H1 (cell line): Measurements from ENCODE around the gene CYP46A1. TPM values are rescaled to one million over a fixed set of nuclear protein-coding genes. Genes with fewer than 3 reads are reported as not detected.

Experiments
- CTCF ChIA-PET: fragments of 300-600 bp; sonication (Branson Sonifier 250); formaldehyde crosslinking; loops from one replicate; lab custom pipeline; 2021; ENCODE audit not compliant: partially characterized antibody; lab: Charles Lee
- POLR2A ChIA-PET: fragments of 300-600 bp; sonication (Branson Sonifier 250); formaldehyde crosslinking; loops from one replicate; lab custom pipeline; 2021; ENCODE audit warnings: inconsistent platforms; ENCODE audit not compliant: partially characterized antibody; lab: Charles Lee
- DNase-seq, 2 experiments: peaks; one replicate each; pipeline versions ENCODE4 v3.0.0 to v3.0.0-alpha.2; 2010 to 2022; ENCODE audit warnings: low spot score in 2 of 2, low read depth in 1 of 2, mixed read lengths in 1 of 2
- FAIRE-seq: peaks from 2 replicates; lab custom pipeline; 2011; peaks lifted over from hg19 to GRCh38; lab: Jason Lieb, UNC
- H2AFZ ChIP-seq: 2 replicates; pipeline ENCODE4 v1.8.1; 2012; ENCODE audit warnings: low read length, inconsistent platforms
- H2AK5ac ChIP-seq: 2 replicates; pipeline ENCODE4 v1.6.1; 2013; ENCODE audit warnings: low read depth, low read length
- H2BK120ac ChIP-seq: replicated peaks from 2 replicates; pipeline ENCODE3; 2013; ENCODE audit warnings: low read depth, low read length, inconsistent platforms
- H2BK12ac ChIP-seq: 2 replicates; pipeline ENCODE4 v1.6.1; 2013; ENCODE audit warnings: low read depth, low read length
- H2BK15ac ChIP-seq: 2 replicates; pipeline ENCODE4 v1.6.1; 2013; ENCODE audit warnings: low read length
- H2BK20ac ChIP-seq: 2 replicates; pipeline ENCODE4 v1.6.1; 2013; ENCODE audit warnings: low read length
- H2BK5ac ChIP-seq: 2 replicates; pipeline ENCODE4 v1.6.1; 2013; ENCODE audit warnings: low read depth, low read length
- H3K14ac ChIP-seq: 2 replicates; pipeline ENCODE4 v1.6.1; 2013; ENCODE audit warnings: inconsistent platforms; ENCODE audit not compliant: insufficient read length
- H3K18ac ChIP-seq: 2 replicates; pipeline ENCODE4 v1.6.1; 2013; ENCODE audit warnings: low read length; ENCODE audit errors: extremely low read depth
- H3K23ac ChIP-seq: 2 replicates; pipeline ENCODE4 v1.6.1; 2013; ENCODE audit warnings: inconsistent platforms; ENCODE audit not compliant: insufficient read length
- H3K23me2 ChIP-seq: 2 replicates; pipeline ENCODE4 v1.6.1; 2013; ENCODE audit warnings: low read depth, low read length
- H3K27ac ChIP-seq: 2 replicates; pipeline ENCODE4 v1.6.1; 2011; ENCODE audit warnings: low read depth, low read length, inconsistent platforms
- H3K27me3 ChIP-seq, 4 experiments: replicated peaks in 1 of 4; 1 replicate in 1 of 4; 2 replicates in 3 of 4; pipeline versions ENCODE4 v1.6.1 to v1.8.1; 2011 to 2013; ENCODE audit warnings: low read length in 3 of 4, mild to moderate bottlenecking in 3 of 4, inconsistent platforms in 2 of 4, mixed read lengths in 2 of 4, moderate library complexity in 1 of 4; ENCODE audit not compliant: control insufficient read depth in 3 of 4, insufficient read depth in 3 of 4; ENCODE audit errors: extremely low read depth in 1 of 4
- H3K36me3 ChIP-seq, 4 experiments: 2 replicates each; pipeline versions ENCODE4 v1.6.1 to v1.8.1; 2011 to 2013; ENCODE audit warnings: mild to moderate bottlenecking in 4 of 4, low read length in 3 of 4, moderate library complexity in 2 of 4, control low read depth in 1 of 4, inconsistent platforms in 1 of 4; ENCODE audit not compliant: insufficient read depth in 4 of 4, control insufficient read depth in 2 of 4
- H3K4ac ChIP-seq: replicated peaks from 2 replicates; pipeline ENCODE3; 2013; ENCODE audit warnings: low read length, low read depth, mixed read lengths, inconsistent platforms; ENCODE audit not compliant: insufficient read length
- H3K4me1 ChIP-seq, 4 experiments: replicated peaks in 1 of 4; 1 replicate in 1 of 4; 2 replicates in 3 of 4; pipeline versions ENCODE4 v1.6.1 to v1.8.1; 2011 to 2013; ENCODE audit warnings: low read length in 3 of 4, inconsistent platforms in 2 of 4, mixed read lengths in 1 of 4; ENCODE audit not compliant: insufficient read depth in 4 of 4, control insufficient read depth in 3 of 4
- H3K4me2 ChIP-seq, 2 experiments: 2 replicates each; pipeline versions ENCODE4 v1.6.1 to v1.8.1; 2011 to 2013; ENCODE audit warnings: low read depth in 2 of 2, low read length in 2 of 2, control low read depth in 1 of 2, inconsistent platforms in 1 of 2, mild to moderate bottlenecking in 1 of 2; ENCODE audit not compliant: insufficient read depth in 1 of 2
- H3K4me3 ChIP-seq, 4 experiments: fragments of 200-600, 300-600 bp in 1 of 4; sonication (generic), shearing (Covaris generic), sonication (Bioruptor Twin) in 1 of 4; 2 replicates each; pipeline versions ENCODE4 v1.5.1 to v1.8.1; 2011 to 2016; ENCODE audit warnings: low read length in 4 of 4, low read depth in 3 of 4, control low read depth in 2 of 4, inconsistent platforms in 2 of 4, mild to moderate bottlenecking in 2 of 4, mixed read lengths in 1 of 4, moderate library complexity in 1 of 4; ENCODE audit not compliant: insufficient read depth in 2 of 4; ENCODE audit errors: extremely low read depth in 1 of 4
- H3K56ac ChIP-seq: replicated peaks from 2 replicates; pipeline ENCODE3; 2013; ENCODE audit warnings: low read depth, mild to moderate bottlenecking, mixed read lengths, low read length, inconsistent platforms; ENCODE audit not compliant: insufficient read length
- H3K79me1 ChIP-seq: 2 replicates; pipeline ENCODE4 v1.6.1; 2013; ENCODE audit warnings: low read depth, low read length, control low read depth
- H3K79me2 ChIP-seq, 2 experiments: 2 replicates each; pipeline versions ENCODE4 v1.6.1 to v1.8.1; 2012 to 2013; ENCODE audit warnings: low read length in 2 of 2, mild to moderate bottlenecking in 2 of 2, inconsistent platforms in 1 of 2; ENCODE audit not compliant: insufficient read depth in 2 of 2, control insufficient read depth in 1 of 2
- H3K9ac ChIP-seq, 4 experiments: replicated peaks in 1 of 4; 1 replicate in 1 of 4; 2 replicates in 3 of 4; pipeline versions ENCODE4 v1.6.1 to v1.8.1; 2011 to 2013; ENCODE audit warnings: low read depth in 3 of 4, low read length in 3 of 4, control low read depth in 2 of 4, mild to moderate bottlenecking in 2 of 4, moderate library complexity in 2 of 4, inconsistent platforms in 1 of 4; ENCODE audit errors: extremely low read depth in 1 of 4
- H3K9me3 ChIP-seq, 2 experiments: 2 replicates each; pipeline versions ENCODE4 v1.6.1 to v1.8.1; 2012 to 2013; ENCODE audit warnings: mild to moderate bottlenecking in 2 of 2, moderate library complexity in 2 of 2, control low read depth in 1 of 2, inconsistent platforms in 1 of 2, low read depth in 1 of 2, low read length in 1 of 2, mixed read lengths in 1 of 2; ENCODE audit not compliant: insufficient read depth in 2 of 2
- H4K20me1 ChIP-seq, 2 experiments: replicated peaks in 1 of 2; 2 replicates each; pipeline versions ENCODE3 to v1.8.1; 2011 to 2013; ENCODE audit warnings: inconsistent platforms in 2 of 2, low read length in 2 of 2, mild to moderate bottlenecking in 1 of 2; ENCODE audit not compliant: insufficient read depth in 2 of 2, control insufficient read depth in 1 of 2
- H4K5ac ChIP-seq: 2 replicates; pipeline ENCODE4 v1.6.1; 2013; ENCODE audit warnings: low read length, low read depth, mixed read lengths, inconsistent platforms; ENCODE audit not compliant: insufficient read length
- H4K8ac ChIP-seq: 2 replicates; pipeline ENCODE4 v1.8.0; 2013; ENCODE audit warnings: mild to moderate bottlenecking, moderate library complexity, low read length, inconsistent platforms; ENCODE audit not compliant: insufficient read depth; ENCODE audit errors: extremely low read depth
- H4K91ac ChIP-seq: replicated peaks from 2 replicates; pipeline ENCODE3; 2013; ENCODE audit warnings: low read length, mixed read lengths, inconsistent platforms; ENCODE audit not compliant: insufficient read length
- CHD2 ChIP-seq: IDR thresholded peaks from 2 replicates; pipeline ENCODE4 v1.6.1; 2012; ENCODE audit warnings: low read length, improper control_type of control experiment
- E2F6 ChIP-seq: IDR thresholded peaks from 2 replicates; pipeline ENCODE4 v1.6.1; 2012; ENCODE audit warnings: inconsistent platforms
- FOSL1 ChIP-seq: IDR thresholded peaks from 2 replicates; pipeline ENCODE4 v1.6.1; 2011; ENCODE audit warnings: mild to moderate bottlenecking, low read depth, low read length, moderate library complexity; ENCODE audit not compliant: insufficient read depth
- POU5F1 ChIP-seq: IDR thresholded peaks from 2 replicates; pipeline ENCODE4 v1.6.1; 2011; ENCODE audit warnings: low read depth, mild to moderate bottlenecking, low read length, moderate library complexity
- TBP ChIP-seq: IDR thresholded peaks from 2 replicates; pipeline ENCODE4 v1.6.1; 2011; ENCODE audit warnings: low read depth, low read length, improper control_type of control experiment
- YY1 ChIP-seq: IDR thresholded peaks from 2 replicates; pipeline ENCODE4 v1.6.1; 2011; ENCODE audit warnings: low read depth, mild to moderate bottlenecking, low read length
- ZNF274 ChIP-seq: IDR thresholded peaks from 2 replicates; pipeline ENCODE4 v1.7.0; 2012; ENCODE audit warnings: low read length, borderline replicate concordance; ENCODE audit errors: extremely low read depth
- WGBS, 2 experiments: shearing (Covaris generic) in 1 of 2; methylation state at CpG; one replicate each; pipeline versions ENCODE4 v1.1.6 to v1.1.7; 2013 to 2015; ENCODE audit warnings: low lambda C conversion rate in 2 of 2, mixed read lengths in 2 of 2, inconsistent platforms in 1 of 2, low coverage in 1 of 2, missing lambda C conversion rate in 1 of 2; ENCODE audit not compliant: insufficient replicate concordance in 2 of 2, insufficient coverage in 1 of 2, insufficient read length in 1 of 2; ENCODE audit errors: extremely low coverage in 1 of 2, missing lambda C conversion rate in 1 of 2; 5-methylcytosine and 5-hydroxymethylcytosine counted together
- polyA plus RNA-seq, 7 experiments: library from polyadenylated mRNA; depleted of rRNA in 3 of 7; stranded (reverse) in 5 of 7; unstranded in 2 of 7; fragments of >200 nt in 5 of 7; fragments of 200-250 nt in 2 of 7; gene quantifications; 1 replicate in 5 of 7; 2 replicates in 1 of 7; 4 replicates in 1 of 7; pipeline versions ENCODE4 v1.2.1 to v1.2.3, GENCODE V29; 2011 to 2013; ENCODE audit warnings: missing spikeins in 2 of 7, mixed read lengths in 2 of 7
- total RNA-seq: library from RNA; stranded (reverse); fragmentation: NEBNext Ultra II Directional; extraction: Animal tissue kit (Norgen Biotek cat#: 25700); gene quantifications from 2 replicates; pipeline ENCODE4 v1.2.1, GENCODE V29; 2021

CYP46A1 gene
- total and polyA plus RNA-seq, 2 of the 8 experiments (the other 6 are each of a cell fraction or from before 2014, with no cell fraction given): 0.41 to 1.3 TPM

DNA sequence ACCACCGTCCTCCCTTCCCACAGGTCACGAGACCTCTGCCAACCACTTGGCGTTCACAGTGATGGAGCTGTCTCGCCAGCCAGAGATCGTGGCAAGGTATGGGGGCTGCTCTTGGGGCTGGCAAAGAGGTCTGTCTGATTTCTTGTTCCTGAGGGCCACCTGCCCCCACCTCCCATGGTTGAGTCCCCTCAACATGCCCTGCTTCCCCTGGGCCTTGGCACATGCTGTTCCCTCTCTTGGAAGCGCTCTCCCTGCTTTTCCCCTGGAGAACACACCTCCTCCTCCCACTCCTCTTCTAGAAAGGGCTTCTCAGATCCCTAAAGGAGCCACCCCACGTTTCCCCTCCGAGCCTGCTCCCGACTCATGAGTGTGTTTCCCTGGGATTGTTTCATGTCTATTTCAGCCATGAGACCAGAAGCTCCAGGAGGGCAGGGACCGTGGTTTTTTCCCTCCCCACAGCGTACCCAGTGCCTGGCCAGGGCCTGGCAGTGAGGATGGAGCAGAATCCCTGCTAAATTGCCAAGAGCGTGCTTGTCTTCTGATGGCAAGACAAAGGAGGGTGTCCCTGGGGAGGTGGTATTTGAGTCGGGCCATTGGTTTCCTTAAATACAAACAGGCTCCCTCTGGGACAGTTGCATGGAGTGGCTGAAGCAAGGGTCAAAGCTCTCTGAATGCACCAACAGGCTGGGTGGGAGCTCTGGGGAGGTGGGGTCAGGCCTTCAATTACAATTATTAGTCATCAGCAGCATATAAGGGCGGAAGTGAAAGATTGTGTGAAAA is 34.1 kb downstream of the CYP46A1 start:
- Histone ChIP-seq H2BK120ac (no peak overlapping the region), H3K23ac (no peak overlapping the region), H3K4me3 (no peak overlapping the region), H3K79me2 (no peaks in the 10 kb centered on the region), H3K56ac (no peak overlapping the region), H2AK5ac (no peak overlapping the region), H3K18ac (no peak overlapping the region; the same call in 1 of the 2 replicates), H3K27me3 (no peaks in the 10 kb centered on the region), H3K27ac (no peak overlapping the region), H3K4me1 (peaks cover 0 to 2% (median 0%) of the 10 kb centered on the region in 4 experiments; a peak in 3 of 7 replicates), H3K9ac (no peak overlapping the region), H3K4me2 (no peak overlapping the region), H3K9me3 (no peaks in the 10 kb centered on the region; a peak in 1 of 4 replicates), H2AFZ (no peak overlapping the region), H2BK12ac (0 out of 2 replicates have a peak overlapping the region, but pooled peaks have one; percentile 39), H3K36me3 (no peaks in the 10 kb centered on the region), H4K8ac (no peak overlapping the region), H3K14ac (no peak overlapping the region), H2BK20ac (no peak overlapping the region), H3K79me1 (no peaks in the 10 kb centered on the region), H2BK15ac (0 out of 2 replicates have a peak overlapping the region, but pooled peaks have one; percentile 8), H4K20me1 (no peaks in the 10 kb centered on the region), H3K4ac (no peak overlapping the region), H2BK5ac (no peak overlapping the region), H3K23me2 (no peaks in the 10 kb centered on the region), H4K5ac (no peak overlapping the region), H4K91ac (no peak overlapping the region)
- FAIRE-seq: no peak
- TF ChIP-seq YY1 (no peak), POU5F1 (no peak), ZNF274 (no peak), E2F6 (no peak), TBP (no peak), CHD2 (no peak), FOSL1 (no peak)
- ChIA-PET CTCF (interaction anchor here (1.0 to 5.1 kb wide), 8 partner anchors 9 to 229 kb away, joined by 3 to 36 read pairs (median 3); no protein-coding TSS in a partner anchor), POLR2A (interaction anchor here (1.2 kb wide), 1 partner anchor 172 kb away, joined by 3 read pairs; no protein-coding TSS in a partner anchor)
- WGBS, 2 experiments: 78% methylated on average over 14 of the region's 14 CpGs; no CpG with 5 or more reads in 1 of the 2 experiments
- no peak for DNase-seq
